Activated CD8-positive, alpha-beta memory T cell treated with anti-CD3 and anti-CD28 coated beads, Interleukin-2, amount 50 U/mL, for 24 hours (primary cell): ENCODE measurements around the gene PES1.
"Not testable (repeated sequence)": the region's sequence is repeated elsewhere in the genome, so short reads cannot be mapped to it uniquely, and the experiment has no call there.

Experiments
- DNase-seq: peaks from one replicate; pipeline ENCODE4 v3.0.0-alpha.2; 2020; ENCODE audit errors: extremely low read depth

The PES1 gene

GRCh38 chr22:30591588-30592359 lies at the start of gene PES1:
Gene PES1, minus strand, starts transcription at chr22:30591910. Its CDS starts 77 bp downstream, at chr22:30591833.
- DNase-seq = peak; percentile 90

- no peak for DNase-seq
These were observed 49.2 kb upstream of the PES1 start for GRCh38 chr22:30640839-30641430.

- no peak for DNase-seq
These were observed 48.7 kb upstream of the PES1 start for GRCh38 chr22:30640361-30640760.

GRCh38 chr22:30637701-30638114 lies 46.0 kb upstream of the PES1 start:
- no peak for DNase-seq

- no peak for DNase-seq
These were observed 44.7 kb upstream of the PES1 start for GRCh38 chr22:30636226-30637077.

GRCh38 chr22:30635273-30636225 lies 43.8 kb upstream of the PES1 start, which contains the start of gene SLC35E4:
Gene SLC35E4, plus strand, starts transcription at chr22:30635781. Its CDS starts 670 bp downstream, at chr22:30636451.
- DNase-seq = peak; percentile 80

- peak; percentile 75 for DNase-seq
These were observed 42.9 kb upstream of the PES1 start for GRCh38 chr22:30634471-30635233.

GRCh38 chr22:30631469-30631868 lies 39.8 kb upstream of the PES1 start:
- DNase-seq = not testable (repeated sequence)

GRCh38 chr22:30628491-30628890 lies 36.8 kb upstream of the PES1 start:
- DNase-seq = no peak

GRCh38 chr22:30627471-30627870 lies 35.8 kb upstream of the PES1 start:
- no peak for DNase-seq

GRCh38 chr22:30626413-30626812 lies 34.7 kb upstream of the PES1 start:
- no peak for DNase-seq

- not testable (repeated sequence) for DNase-seq
These were observed 28.2 kb upstream of the PES1 start for GRCh38 chr22:30619909-30620308.

- no peak for DNase-seq
These were observed 26.1 kb upstream of the PES1 start for GRCh38 chr22:30617819-30618218.

GRCh38 chr22:30615543-30615954 lies 23.8 kb upstream of the PES1 start:
- no peak for DNase-seq

GRCh38 chr22:30614879-30615278 lies 23.2 kb upstream of the PES1 start:
- no peak for DNase-seq

GRCh38 chr22:30614268-30614667 lies 22.6 kb upstream of the PES1 start:
- no peak for DNase-seq

- no peak for DNase-seq
These were observed 21.1 kb upstream of the PES1 start for GRCh38 chr22:30612789-30613188.

GRCh38 chr22:30611197-30611596 lies 19.5 kb upstream of the PES1 start:
- DNase-seq = no peak

- no peak for DNase-seq
These were observed 18.6 kb upstream of the PES1 start for GRCh38 chr22:30610299-30610698.
